ENCODE results near the gene EPHA6. TPM values are rescaled to one million over a fixed set of nuclear protein-coding genes. Genes with fewer than 3 reads are reported as not detected.
"Not testable (repeated sequence)": the region's sequence is repeated elsewhere in the genome, so short reads cannot be mapped to it uniquely, and the experiment has no call there.

The EPHA6 gene
- total RNA-seq, 1 donor from 2014 or later: 16.5 TPM

- TF ChIP-seq, protein P1, sequence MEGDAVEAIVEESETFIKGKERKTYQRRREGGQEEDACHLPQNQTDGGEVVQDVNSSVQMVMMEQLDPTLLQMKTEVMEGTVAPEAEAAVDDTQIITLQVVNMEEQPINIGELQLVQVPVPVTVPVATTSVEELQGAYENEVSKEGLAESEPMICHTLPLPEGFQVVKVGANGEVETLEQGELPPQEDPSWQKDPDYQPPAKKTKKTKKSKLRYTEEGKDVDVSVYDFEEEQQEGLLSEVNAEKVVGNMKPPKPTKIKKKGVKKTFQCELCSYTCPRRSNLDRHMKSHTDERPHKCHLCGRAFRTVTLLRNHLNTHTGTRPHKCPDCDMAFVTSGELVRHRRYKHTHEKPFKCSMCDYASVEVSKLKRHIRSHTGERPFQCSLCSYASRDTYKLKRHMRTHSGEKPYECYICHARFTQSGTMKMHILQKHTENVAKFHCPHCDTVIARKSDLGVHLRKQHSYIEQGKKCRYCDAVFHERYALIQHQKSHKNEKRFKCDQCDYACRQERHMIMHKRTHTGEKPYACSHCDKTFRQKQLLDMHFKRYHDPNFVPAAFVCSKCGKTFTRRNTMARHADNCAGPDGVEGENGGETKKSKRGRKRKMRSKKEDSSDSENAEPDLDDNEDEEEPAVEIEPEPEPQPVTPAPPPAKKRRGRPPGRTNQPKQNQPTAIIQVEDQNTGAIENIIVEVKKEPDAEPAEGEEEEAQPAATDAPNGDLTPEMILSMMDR (IDR thresholded peaks at IDR 0.05; ENCODE audit: unreplicated experiment): no peak
- Mint-ChIP-seq H3K27me3 (no peaks in the 10 kb centered on the region), H3K4me3 (ENCODE audit: low read depth) (no peak overlapping the region), H3K9me3 (ENCODE audit: low read depth) (no peaks in the 10 kb centered on the region), H3K36me3 (ENCODE audit: insufficient read depth) (no peaks in the 10 kb centered on the region), H3K27ac (no peak overlapping the region), H3K4me1 (ENCODE audit: low read depth) (peaks cover 2% of the 10 kb centered on the region)
- DNase-seq (ENCODE audit: low spot score, unreplicated experiment): no peak
Measured at GRCh38 chr3:97579365-97579764, 765.0 kb downstream of the EPHA6 start.

GRCh38 chr3:97610626-97611025 lies 796.2 kb downstream of the EPHA6 start:
- TF ChIP-seq, protein P1 (IDR thresholded peaks at IDR 0.05; ENCODE audit: unreplicated experiment): no peak
- H3K27me3 Mint-ChIP-seq: no peaks in the 10 kb centered on the region
- no peak overlapping the region for H3K4me3 Mint-ChIP-seq (ENCODE audit: low read depth)
- H3K4me1 Mint-ChIP-seq (ENCODE audit: low read depth): no peaks in the 10 kb centered on the region
- no peak overlapping the region for H3K27ac Mint-ChIP-seq
- DNase-seq (ENCODE audit: low spot score, unreplicated experiment): no peak
- H3K9me3 Mint-ChIP-seq (ENCODE audit: low read depth): peaks cover 2% of the 10 kb centered on the region
- H3K36me3 Mint-ChIP-seq (ENCODE audit: insufficient read depth): no peaks in the 10 kb centered on the region

- Mint-ChIP-seq H3K27ac (no peak overlapping the region), H3K36me3 (ENCODE audit: insufficient read depth) (no peaks in the 10 kb centered on the region), H3K4me1 (ENCODE audit: low read depth) (no peaks in the 10 kb centered on the region), H3K9me3 (ENCODE audit: low read depth) (peaks cover 4% of the 10 kb centered on the region), H3K4me3 (ENCODE audit: low read depth) (no peak overlapping the region), H3K27me3 (no peaks in the 10 kb centered on the region)
- TF ChIP-seq, protein P1 (IDR thresholded peaks at IDR 0.05; ENCODE audit: unreplicated experiment): no peak
- DNase-seq (ENCODE audit: low spot score, unreplicated experiment): no peak
Measured at GRCh38 chr3:97612632-97613031, 798.2 kb downstream of the EPHA6 start.

DNA sequence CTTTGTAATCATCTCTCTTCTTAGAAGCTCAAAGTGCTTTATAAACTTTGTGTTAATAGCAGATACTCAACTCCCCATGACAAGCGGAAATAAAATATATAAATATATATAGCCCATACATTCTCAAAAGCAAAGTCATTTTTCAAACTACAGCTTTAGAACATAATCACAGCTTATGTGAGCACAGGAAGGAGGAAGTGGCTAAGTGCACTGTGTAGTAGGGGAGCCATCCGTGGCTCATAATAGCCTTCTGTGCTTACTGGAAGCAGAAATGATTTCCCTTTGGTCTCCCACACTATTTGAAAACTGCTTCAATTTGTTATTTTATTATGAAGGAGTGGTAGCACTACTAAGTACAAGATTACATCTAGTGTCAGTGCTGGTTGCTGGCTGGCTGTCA lies 798.7 kb downstream of the EPHA6 start:
- H3K4me1 Mint-ChIP-seq (ENCODE audit: low read depth): no peaks in the 10 kb centered on the region
- H3K27ac Mint-ChIP-seq: no peak overlapping the region
- no peaks in the 10 kb centered on the region for H3K27me3 Mint-ChIP-seq
- no peak for DNase-seq (ENCODE audit: low spot score, unreplicated experiment)
- TF ChIP-seq, protein P1 (IDR thresholded peaks at IDR 0.05; ENCODE audit: unreplicated experiment): no peak
- H3K9me3 Mint-ChIP-seq (ENCODE audit: low read depth): peaks cover 8% of the 10 kb centered on the region
- H3K36me3 Mint-ChIP-seq (ENCODE audit: insufficient read depth): peaks cover 2% of the 10 kb centered on the region
- H3K4me3 Mint-ChIP-seq (ENCODE audit: low read depth): no peak overlapping the region

DNA sequence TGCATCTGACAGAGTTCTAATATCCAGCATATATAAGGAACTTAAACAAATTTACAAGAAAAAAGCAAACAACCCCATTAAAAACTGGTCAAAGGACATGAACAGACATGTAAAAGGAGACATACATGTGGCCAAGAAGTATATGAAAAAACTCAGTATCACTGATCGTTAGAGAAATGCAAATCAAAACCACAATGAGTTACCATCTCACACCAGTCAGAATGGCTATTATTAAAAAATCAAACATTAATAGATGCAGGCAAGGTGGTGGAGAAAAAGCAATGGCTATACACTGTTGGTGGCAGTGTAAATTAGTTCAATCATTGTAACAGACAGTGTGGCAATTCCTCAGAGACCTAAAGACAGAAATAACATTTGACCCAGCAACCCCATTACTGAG lies 806.1 kb downstream of the EPHA6 start:
- not testable (repeated sequence) for H3K4me1 Mint-ChIP-seq (ENCODE audit: low read depth); H3K27me3 Mint-ChIP-seq; H3K27ac Mint-ChIP-seq; H3K36me3 Mint-ChIP-seq (ENCODE audit: insufficient read depth); DNase-seq (ENCODE audit: low spot score, unreplicated experiment); H3K4me3 Mint-ChIP-seq (ENCODE audit: low read depth)
- peaks cover 12% of the 10 kb centered on the region for H3K9me3 Mint-ChIP-seq (ENCODE audit: low read depth)

DNA sequence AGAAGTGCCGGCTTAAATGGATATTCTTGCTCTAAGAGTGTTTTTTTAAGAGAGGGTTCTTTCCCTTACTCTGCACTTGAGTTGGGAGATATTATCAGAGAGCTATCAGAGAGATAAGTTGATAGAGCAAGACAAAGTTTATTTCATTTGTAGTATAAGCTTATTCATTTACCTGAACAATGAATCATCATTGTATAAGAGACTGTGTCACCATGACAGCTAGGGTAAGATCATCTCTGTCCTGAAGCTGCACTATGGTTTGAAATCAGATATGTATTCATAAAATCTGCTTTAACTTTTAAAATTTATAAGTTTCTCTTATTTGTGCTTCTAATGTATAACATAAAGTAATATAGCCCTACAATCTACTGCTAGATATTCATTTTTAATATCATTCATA lies 822.1 kb downstream of the EPHA6 start:
- DNase-seq (ENCODE audit: low spot score, unreplicated experiment): no peak
- no peak overlapping the region for H3K27ac Mint-ChIP-seq

More for the DNA sequence above, 822.1 kb downstream of the EPHA6 start:
- no peaks in the 10 kb centered on the region for H3K27me3 Mint-ChIP-seq
- H3K36me3 Mint-ChIP-seq (ENCODE audit: insufficient read depth): peaks cover 5% of the 10 kb centered on the region
- TF ChIP-seq, protein P1 (IDR thresholded peaks at IDR 0.05; ENCODE audit: unreplicated experiment): no peak
- H3K4me1 Mint-ChIP-seq (ENCODE audit: low read depth): no peaks in the 10 kb centered on the region
- H3K9me3 Mint-ChIP-seq (ENCODE audit: low read depth): peaks cover 7% of the 10 kb centered on the region
- H3K4me3 Mint-ChIP-seq (ENCODE audit: low read depth): no peak overlapping the region

Measured in progenitor cell of endocrine pancreas (in vitro differentiated cells).